NK-92 (cell line): ENCODE measurements around the gene PAGE4.

ENCODE experiments used
- DNase-seq: peaks from one replicate; lab custom pipeline; 2025; ENCODE audit not compliant: unreplicated experiment; lab: John Stamatoyannopoulos, UW

The PAGE4 gene

GRCh38 chrX:49868739-49869138 lies 39.6 kb downstream of the PAGE4 start:
- no peak for DNase-seq

GRCh38 chrX:49876750-49877149 lies 47.6 kb downstream of the PAGE4 start:
- no peak for DNase-seq

- no peak for DNase-seq
Measured at GRCh38 chrX:49877397-49878101, 48.4 kb downstream of the PAGE4 start.

DNA sequence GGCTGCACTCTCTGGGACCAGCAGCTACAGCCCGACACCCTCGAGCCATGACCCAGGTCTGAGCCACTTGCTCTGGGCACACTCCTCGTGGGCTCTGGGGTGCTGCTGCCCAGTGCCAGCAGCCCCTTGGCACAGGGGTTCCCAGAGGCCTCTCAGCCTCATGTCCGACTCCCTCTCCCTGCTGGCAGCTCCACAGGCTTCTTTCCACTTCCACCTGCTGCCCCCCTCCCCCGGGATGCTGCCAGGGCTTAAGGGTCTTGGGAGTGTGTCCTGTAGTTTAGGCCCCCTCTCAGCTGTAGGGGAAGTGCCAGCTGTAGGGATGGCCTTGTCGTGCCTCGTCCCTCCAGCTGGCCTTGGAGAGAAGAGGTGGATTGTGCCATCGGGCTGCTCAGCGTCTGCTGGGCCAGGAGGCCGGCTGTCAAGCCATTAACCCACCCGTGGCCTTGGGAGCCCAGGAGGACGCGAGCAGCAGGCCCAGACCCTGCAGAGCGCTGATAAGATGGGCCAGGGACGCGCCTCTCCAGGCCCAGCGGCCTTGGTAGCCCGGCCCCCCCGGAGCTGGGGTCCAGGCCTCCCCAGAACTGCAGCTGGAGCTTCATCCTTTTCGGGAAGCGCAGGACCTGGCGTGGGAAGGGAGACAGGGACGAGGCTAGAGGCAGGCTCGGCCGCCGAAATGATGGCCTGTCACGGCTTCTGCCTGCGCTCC lies 49.2 kb downstream of the PAGE4 start:
- no peak for DNase-seq

DNA sequence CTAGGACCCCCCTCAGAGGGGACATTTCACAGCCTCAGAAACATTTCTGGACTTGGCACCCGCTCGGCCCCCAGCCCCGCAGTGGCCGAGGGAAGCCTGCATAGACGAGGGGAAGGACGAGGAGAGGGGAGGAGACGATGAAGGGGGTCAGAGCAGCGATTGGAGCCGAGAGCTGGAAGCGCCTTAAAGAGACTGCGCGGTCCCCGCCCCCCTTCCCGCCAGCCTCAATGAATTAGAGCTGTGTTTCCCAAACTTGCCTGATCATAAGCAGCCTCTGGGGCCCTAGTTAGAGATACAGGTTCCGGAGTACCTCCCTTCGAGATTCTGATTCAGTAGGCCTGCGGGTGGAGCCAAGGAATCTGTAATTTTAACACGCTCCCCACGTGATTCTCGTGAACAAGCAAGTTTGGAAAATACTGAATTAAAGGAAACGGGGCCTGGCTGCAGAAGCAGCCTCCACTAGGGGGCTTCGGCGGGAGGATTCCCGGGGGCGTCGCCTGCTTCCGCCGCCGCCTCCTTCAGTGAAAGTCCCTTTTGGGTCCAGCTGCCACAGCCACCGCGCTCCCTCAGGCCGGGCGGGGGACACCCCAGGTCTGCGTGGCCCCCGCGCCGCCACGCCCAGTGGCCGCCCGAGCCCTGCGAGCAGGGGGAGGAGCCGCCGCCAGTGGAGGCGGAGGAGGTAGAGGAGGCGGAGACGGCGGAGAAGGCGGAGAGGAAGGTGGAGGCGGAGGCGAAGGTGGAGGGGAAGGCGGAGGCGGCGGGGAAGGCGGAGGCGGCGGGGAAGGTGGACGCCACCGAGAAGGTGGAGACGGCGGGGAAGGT lies 49.9 kb downstream of the PAGE4 start, which contains the start of gene USP27X:
USP27X (plus strand) TSS at position 651 of the 822 bp plus-strand sequence. CDS start 824 bp downstream, outside the sequence.
- peak; percentile 5 for DNase-seq

DNA sequence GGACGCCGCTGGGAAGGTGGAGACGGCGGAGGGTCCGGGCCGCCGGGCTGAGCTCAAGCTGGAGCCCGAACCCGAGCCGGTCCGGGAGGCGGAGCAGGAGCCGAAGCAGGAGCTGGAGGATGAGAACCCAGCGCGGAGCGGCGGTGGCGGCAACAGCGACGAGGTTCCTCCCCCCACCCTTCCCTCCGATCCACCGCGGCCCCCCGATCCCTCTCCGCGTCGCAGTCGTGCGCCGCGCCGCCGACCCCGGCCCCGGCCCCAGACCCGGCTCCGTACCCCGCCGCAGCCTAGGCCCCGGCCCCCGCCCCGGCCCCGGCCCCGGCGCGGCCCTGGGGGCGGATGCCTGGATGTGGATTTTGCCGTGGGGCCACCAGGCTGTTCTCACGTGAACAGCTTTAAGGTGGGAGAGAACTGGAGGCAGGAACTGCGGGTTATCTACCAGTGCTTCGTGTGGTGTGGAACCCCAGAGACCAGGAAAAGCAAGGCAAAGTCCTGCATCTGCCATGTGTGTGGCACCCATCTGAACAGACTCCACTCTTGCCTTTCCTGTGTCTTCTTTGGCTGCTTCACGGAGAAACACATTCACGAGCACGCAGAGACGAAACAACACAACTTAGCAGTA lies 50.7 kb downstream of the PAGE4 start:
- DNase-seq: no peak

DNA sequence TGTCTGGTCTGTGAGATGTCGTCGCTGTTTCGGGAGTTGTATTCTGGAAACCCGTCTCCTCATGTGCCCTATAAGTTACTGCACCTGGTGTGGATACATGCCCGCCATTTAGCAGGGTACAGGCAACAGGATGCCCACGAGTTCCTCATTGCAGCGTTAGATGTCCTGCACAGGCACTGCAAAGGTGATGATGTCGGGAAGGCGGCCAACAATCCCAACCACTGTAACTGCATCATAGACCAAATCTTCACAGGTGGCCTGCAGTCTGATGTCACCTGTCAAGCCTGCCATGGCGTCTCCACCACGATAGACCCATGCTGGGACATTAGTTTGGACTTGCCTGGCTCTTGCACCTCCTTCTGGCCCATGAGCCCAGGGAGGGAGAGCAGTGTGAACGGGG lies 51.6 kb downstream of the PAGE4 start:
- DNase-seq: no peak
